NCI-H1048 (cell line): ENCODE measurements around the gene YJEFN3.

Source experiments
- DNase-seq: peaks from one replicate; lab custom pipeline; 2025; lab: John Stamatoyannopoulos, UW

The YJEFN3 gene

GRCh38 chr19:19498255-19498991, 30.3 kb upstream of the YJEFN3 start:
- DNase-seq = no peak

GRCh38 chr19:19499272-19499995, 29.3 kb upstream of the YJEFN3 start:
- DNase-seq = no peak

DNA sequence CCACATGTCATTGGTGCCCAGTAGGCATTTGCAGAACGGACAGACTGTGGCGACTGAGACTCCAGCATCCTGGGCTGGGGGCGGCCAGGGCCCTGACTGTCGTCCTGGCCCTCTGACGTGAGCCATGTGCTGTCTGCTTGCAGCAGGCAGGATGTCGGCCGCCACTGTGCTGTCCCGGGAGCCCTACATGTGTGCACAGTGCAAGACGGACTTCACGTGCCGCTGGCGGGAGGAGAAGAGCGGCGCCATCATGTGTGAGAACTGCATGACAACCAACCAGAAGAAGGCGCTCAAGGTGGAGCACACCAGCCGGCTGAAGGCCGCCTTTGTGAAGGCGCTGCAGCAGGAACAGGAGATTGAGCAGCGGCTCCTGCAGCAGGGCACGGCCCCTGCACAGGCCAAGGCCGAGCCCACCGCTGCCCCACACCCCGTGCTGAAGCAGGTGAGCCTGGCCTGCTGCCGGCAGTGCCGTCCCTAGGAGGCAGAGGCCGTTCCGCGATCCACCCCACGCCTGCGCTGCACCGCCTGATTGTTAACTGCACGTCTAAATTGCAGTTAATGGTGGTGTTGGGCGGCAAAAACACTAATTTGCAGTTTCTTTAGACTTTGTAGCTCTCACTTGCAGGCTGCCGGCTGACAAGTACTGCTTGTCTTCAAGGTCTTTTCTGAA, 27.6 kb upstream of the YJEFN3 start:
- DNase-seq = no peak

GRCh38 chr19:19501798-19502197, 26.9 kb upstream of the YJEFN3 start:
- DNase-seq = no peak

DNA sequence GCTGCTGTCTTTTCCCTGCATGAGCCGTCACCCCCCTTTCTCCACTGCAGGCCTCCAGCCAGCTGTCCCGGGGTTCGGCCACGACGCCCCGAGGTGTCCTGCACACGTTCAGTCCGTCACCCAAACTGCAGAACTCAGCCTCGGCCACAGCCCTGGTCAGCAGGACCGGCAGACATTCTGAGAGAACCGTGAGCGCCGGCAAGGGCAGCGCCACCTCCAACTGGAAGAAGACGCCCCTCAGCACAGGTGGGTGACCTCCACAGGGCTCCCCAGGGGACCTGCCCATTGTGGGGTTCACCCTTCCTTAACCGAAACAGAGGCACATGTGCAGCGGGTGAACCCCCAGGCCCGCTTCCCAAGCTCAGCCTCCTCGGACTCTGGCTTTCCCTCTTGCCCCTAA, 26.4 kb upstream of the YJEFN3 start:
- no peak for DNase-seq

DNA sequence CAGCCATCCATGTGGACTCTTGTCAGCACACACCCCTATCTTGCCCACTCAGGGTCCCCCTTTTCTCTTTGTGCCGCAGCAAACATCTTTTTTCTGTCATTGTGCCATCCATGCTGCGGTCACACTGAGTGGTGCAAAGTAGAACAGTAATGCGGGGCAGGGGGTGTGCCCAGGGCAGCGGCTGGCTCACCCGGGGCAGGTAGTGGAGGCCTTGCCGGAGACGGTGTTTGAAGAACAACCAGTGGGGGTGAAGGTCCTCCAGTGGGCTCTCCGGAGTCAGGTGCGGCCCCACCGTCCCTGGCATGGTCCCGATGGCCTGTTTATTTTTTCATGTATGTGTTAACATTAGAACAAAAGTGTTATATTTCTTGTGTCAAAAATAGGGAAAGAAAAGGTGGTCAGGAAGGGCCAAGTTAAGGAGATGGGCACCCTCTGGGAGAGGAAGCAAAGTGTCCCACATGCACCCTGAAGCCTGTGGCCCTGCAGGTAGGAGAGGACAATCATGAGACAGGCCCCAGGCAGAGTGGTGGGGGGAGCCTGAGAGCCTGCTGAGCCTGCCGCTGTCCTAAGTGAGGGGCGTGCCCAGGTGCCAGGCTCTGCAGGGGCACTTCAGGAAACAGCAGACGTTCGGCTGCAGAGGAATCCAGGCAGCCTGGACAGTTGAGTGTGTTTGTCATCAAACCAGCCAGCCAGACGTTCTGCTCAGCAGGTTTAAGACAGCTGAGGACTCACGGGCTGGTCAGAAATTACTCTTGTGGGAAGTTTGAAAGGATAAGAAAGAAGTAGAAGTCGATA, 25.7 kb upstream of the YJEFN3 start:
- no peak for DNase-seq

GRCh38 chr19:19504754-19505668, 23.7 kb upstream of the YJEFN3 start:
- DNase-seq = no peak

- no peak for DNase-seq
Measured at GRCh38 chr19:19505669-19506326, 22.9 kb upstream of the YJEFN3 start.

GRCh38 chr19:19506592-19506991, 22.1 kb upstream of the YJEFN3 start:
- DNase-seq = no peak

DNA sequence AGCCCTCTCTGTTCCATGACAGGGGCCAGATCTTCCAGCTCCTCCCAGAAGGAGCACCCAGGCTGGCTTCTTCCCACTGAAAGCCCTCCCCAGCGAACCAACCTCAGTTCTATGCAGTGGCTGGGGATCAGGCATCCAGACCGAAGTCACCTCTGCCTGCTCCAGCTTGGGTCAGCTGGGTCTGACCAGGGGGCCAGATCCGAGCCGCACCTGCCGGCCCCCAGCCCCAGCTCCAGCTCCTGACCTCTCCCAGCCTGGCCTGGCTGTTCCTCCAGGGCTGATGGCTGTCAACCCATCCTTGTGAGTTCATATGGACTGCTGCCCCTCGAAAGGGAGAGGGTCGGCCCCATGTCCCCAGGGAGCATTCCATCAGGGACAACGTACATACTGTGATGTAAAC, 21.4 kb upstream of the YJEFN3 start:
- DNase-seq = no peak

DNA sequence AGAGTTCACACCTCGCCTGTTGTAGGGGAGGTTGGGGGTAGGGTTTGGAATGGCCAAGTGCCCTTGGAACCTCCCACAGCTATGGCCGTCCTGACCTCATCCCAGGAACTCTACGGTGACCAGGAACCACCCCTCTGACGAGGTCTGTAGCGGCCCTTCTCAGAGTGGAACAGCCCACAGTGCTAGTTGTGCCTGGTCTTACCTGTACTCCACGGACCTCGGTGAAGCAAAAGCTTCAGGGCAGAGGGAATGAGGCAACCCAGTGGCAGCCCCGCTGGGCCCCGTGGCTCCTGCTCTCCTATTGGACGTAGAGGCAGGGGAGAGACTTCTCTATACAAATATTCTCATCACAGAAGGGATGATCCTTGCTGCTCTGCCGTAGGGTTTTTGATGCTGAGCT, 20.5 kb upstream of the YJEFN3 start:
- DNase-seq = no peak

GRCh38 chr19:19510432-19510831, 18.3 kb upstream of the YJEFN3 start:
- no peak for DNase-seq

DNA sequence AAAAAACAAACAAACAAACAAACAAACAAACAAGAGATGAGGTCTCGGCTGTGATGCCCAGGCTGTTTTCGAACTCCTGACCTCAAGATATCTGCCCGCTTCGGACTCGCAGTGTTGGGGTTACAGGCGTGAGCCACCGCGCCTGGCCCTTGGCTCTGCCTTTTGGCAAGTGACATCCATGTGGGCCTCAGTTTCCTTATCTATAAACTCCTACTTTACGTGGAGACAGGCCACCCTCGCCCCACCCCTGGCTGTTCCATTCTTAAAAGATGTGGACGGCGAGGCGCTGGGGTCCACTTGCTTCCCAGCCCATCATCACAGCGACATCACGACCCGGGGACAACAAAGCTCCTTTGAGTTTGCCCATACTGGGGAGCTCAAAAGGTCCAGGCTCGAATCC, 15.0 kb upstream of the YJEFN3 start:
- no peak for DNase-seq

DNA sequence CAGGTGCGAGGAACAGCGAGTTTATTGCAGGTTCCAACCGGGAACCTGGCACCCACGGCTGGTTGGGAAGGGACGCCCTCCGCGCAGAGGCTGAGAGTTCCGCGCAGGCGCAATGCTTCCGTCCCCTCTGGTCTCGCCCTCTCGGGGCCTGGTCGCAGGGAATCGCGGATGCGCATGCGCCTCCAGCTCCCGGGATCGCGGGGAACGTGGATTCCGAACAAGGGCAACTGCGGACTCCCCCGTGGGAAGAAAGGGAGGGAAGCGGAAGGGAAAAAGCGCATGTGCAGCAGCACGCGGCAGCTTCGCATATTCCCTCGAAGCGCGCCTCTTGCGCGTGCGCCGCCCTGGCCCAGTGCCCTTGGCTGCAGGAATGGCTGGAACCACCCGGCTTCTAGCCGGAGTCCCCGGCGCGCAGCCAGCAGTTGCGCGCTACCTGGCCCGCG, 14.5 kb upstream of the YJEFN3 start:
- no peak for DNase-seq

- no peak for DNase-seq
Measured at GRCh38 chr19:19514881-19515641, 13.7 kb upstream of the YJEFN3 start, which contains the start of gene TSSK6. TSS of gene TSSK6 (minus strand) at chr19:19515548. CDS start at chr19:19515427, 121 bp downstream.

GRCh38 chr19:19515642-19516519, 12.8 kb upstream of the YJEFN3 start, which contains the start of gene NDUFA13:
TSS of gene NDUFA13 (plus strand) at chr19:19516225. CDS start at chr19:19516239, 14 bp downstream.
- DNase-seq = peak; percentile 48

- no peak for DNase-seq
Measured at GRCh38 chr19:19517235-19517619, 11.5 kb upstream of the YJEFN3 start.

DNA sequence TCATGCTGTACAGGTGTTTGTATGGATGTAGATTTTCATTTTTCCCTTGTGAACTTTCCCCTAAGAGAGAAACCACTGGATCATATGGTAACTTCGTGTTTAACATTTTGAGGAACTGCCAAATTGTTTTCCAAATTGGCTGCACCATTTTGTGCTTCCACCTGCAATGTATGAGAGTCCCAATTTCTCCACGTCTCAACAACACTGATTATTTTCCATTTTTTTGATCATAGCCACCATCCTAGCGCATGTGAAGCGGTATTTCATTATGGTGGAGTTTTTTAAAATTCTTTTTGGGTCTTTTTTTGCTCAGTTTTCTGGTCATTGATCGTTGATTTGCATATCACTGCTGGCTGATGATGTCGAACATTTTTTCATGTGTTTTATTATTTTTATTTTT, 7.7 kb upstream of the YJEFN3 start:
- DNase-seq = no peak

DNA sequence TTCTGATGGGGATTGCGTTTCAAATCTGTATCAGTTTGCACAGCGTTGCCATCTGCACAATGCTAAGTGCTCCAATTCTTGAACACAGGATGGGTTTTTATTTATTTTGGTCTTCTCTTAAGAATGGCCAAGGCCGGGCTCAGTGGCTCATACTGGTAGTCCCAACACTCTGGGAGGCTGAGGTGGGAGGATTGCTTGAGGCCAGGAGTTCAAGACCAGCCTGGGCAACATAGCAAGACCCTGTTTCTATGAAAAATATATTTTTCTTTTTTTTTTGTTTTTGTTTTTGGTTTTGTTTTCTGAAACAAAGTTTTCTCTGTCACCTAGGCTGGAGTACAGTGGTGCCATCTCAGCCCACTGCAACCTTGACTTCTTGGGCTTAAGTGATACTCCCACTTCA, 5.5 kb upstream of the YJEFN3 start:
- DNase-seq = no peak
